T-helper 1 cell treated with Interleukin-12 subunit alpha and Interleukin-12 subunit beta and Interleukin-4 antibody, amounts not matched to agents 30 μg/mL and 1 μg/mL, for 36 hours (primary cell): ENCODE measurements around the gene SPATA46.

ENCODE experiments used
- H3K27ac Mint-ChIP-seq: one replicate; pipeline ENCODE4 v1.8.0; 2021; ENCODE audit warnings: mild to moderate bottlenecking, mixed read lengths
- H3K27me3 Mint-ChIP-seq: one replicate; pipeline ENCODE4 v1.8.0; 2021; ENCODE audit warnings: low read depth, mixed read lengths
- H3K36me3 Mint-ChIP-seq: one replicate; pipeline ENCODE4 v1.8.0; 2021; ENCODE audit warnings: low read depth, mixed read lengths
- H3K4me1 Mint-ChIP-seq: one replicate; pipeline ENCODE4 v1.8.0; 2021; ENCODE audit warnings: low read depth, mixed read lengths
- H3K4me3 Mint-ChIP-seq: one replicate; pipeline ENCODE4 v1.8.0; 2021; ENCODE audit warnings: mild to moderate bottlenecking, moderate library complexity, mixed read lengths
- H3K9me3 Mint-ChIP-seq: one replicate; pipeline ENCODE4 v1.8.0; 2021; ENCODE audit warnings: mixed read lengths

SPATA46 gene

GRCh38 chr1:162335126-162335525, 41.5 kb downstream of the SPATA46 start:
- H3K4me3 Mint-ChIP-seq, result no peak overlapping the region
- no peaks in the 10 kb centered on the region for H3K9me3 Mint-ChIP-seq
- no peaks in the 10 kb centered on the region for H3K36me3 Mint-ChIP-seq
- H3K27ac Mint-ChIP-seq, result no peak overlapping the region
- H3K4me1 Mint-ChIP-seq, result no peaks in the 10 kb centered on the region
- peaks cover 26% of the 10 kb centered on the region for H3K27me3 Mint-ChIP-seq

- no peaks in the 10 kb centered on the region for H3K9me3 Mint-ChIP-seq
- no peaks in the 10 kb centered on the region for H3K36me3 Mint-ChIP-seq
- H3K27ac Mint-ChIP-seq, result no peak overlapping the region
- H3K4me3 Mint-ChIP-seq, result no peak overlapping the region
- no peaks in the 10 kb centered on the region for H3K4me1 Mint-ChIP-seq
- peaks cover 26% of the 10 kb centered on the region for H3K27me3 Mint-ChIP-seq
These were observed 42.7 kb downstream of the SPATA46 start for GRCh38 chr1:162333991-162334390.

- H3K4me1 Mint-ChIP-seq, result no peaks in the 10 kb centered on the region
- H3K27ac Mint-ChIP-seq, result no peak overlapping the region
- H3K36me3 Mint-ChIP-seq, result no peaks in the 10 kb centered on the region
- no peak overlapping the region for H3K4me3 Mint-ChIP-seq
- H3K27me3 Mint-ChIP-seq, result peaks cover 14% of the 10 kb centered on the region
- H3K9me3 Mint-ChIP-seq, result no peaks in the 10 kb centered on the region
These were observed 46.8 kb downstream of the SPATA46 start for GRCh38 chr1:162329826-162330225.

GRCh38 chr1:162328512-162328911, 48.1 kb downstream of the SPATA46 start:
- Mint-ChIP-seq H3K27ac (no peak overlapping the region), H3K4me1 (no peaks in the 10 kb centered on the region), H3K36me3 (no peaks in the 10 kb centered on the region), H3K9me3 (no peaks in the 10 kb centered on the region), H3K27me3 (peaks cover 20% of the 10 kb centered on the region), H3K4me3 (no peak overlapping the region)

- no peak overlapping the region for H3K4me3 Mint-ChIP-seq
These were observed 48.9 kb downstream of the SPATA46 start for GRCh38 chr1:162327788-162328165.

GRCh38 chr1:162327144-162327787, 49.4 kb downstream of the SPATA46 start:
- peaks cover 20% of the 10 kb centered on the region for H3K27me3 Mint-ChIP-seq
- no peaks in the 10 kb centered on the region for H3K9me3 Mint-ChIP-seq
- no peak overlapping the region for H3K27ac Mint-ChIP-seq
- no peak overlapping the region for H3K4me3 Mint-ChIP-seq
- no peaks in the 10 kb centered on the region for H3K36me3 Mint-ChIP-seq
- H3K4me1 Mint-ChIP-seq, result no peaks in the 10 kb centered on the region

More at GRCh38 chr1:162327788-162328165, 48.9 kb downstream of the SPATA46 start:
- peaks cover 20% of the 10 kb centered on the region for H3K27me3 Mint-ChIP-seq
- no peaks in the 10 kb centered on the region for H3K9me3 Mint-ChIP-seq
- no peak overlapping the region for H3K27ac Mint-ChIP-seq
- H3K4me1 Mint-ChIP-seq, result no peaks in the 10 kb centered on the region
- no peaks in the 10 kb centered on the region for H3K36me3 Mint-ChIP-seq

GRCh38 chr1:162326559-162326958, 50.1 kb downstream of the SPATA46 start:
- H3K27me3 Mint-ChIP-seq, result peaks cover 14% of the 10 kb centered on the region
- no peaks in the 10 kb centered on the region for H3K9me3 Mint-ChIP-seq
- H3K36me3 Mint-ChIP-seq, result no peaks in the 10 kb centered on the region
- no peak overlapping the region for H3K4me3 Mint-ChIP-seq
- H3K27ac Mint-ChIP-seq, result no peak overlapping the region
- no peaks in the 10 kb centered on the region for H3K4me1 Mint-ChIP-seq

- peaks cover 10% of the 10 kb centered on the region for H3K27me3 Mint-ChIP-seq
- H3K4me1 Mint-ChIP-seq, result no peaks in the 10 kb centered on the region
- no peaks in the 10 kb centered on the region for H3K9me3 Mint-ChIP-seq
- no peak overlapping the region for H3K4me3 Mint-ChIP-seq
- H3K27ac Mint-ChIP-seq, result no peak overlapping the region
- no peaks in the 10 kb centered on the region for H3K36me3 Mint-ChIP-seq
These were observed 52.3 kb downstream of the SPATA46 start for GRCh38 chr1:162324396-162324795.
